Psoas muscle (tissue), 8 donors: ENCODE measurements around the gene VAC14. TPM values are rescaled to one million over a fixed set of nuclear protein-coding genes. Genes with fewer than 3 reads are reported as not detected.
A peak's percentile ranks its signal among the peaks of the same experiment; 100 is the strongest.

Source experiments
- ATAC-seq, 4 donors: fragments of 200-7000 bp; cut with Tn5 transposase; one replicate each; pipeline ENCODE4 v1.9.1; 2020; ENCODE audit warnings: moderate library complexity in 3 of 4, mild to moderate bottlenecking in 2 of 4
- DNase-seq, 2 donors: peaks; one replicate each; pipeline ENCODE4 v3.0.0-alpha.2; 2020
- H3K27ac ChIP-seq: fragments of 200-600 bp; one replicate; pipeline ENCODE4 v1.8.0; 2022
- H3K27me3 ChIP-seq, 3 donors: fragments of 200-600 bp in 1 of 3; one replicate each; pipeline versions ENCODE4 v1.6.1 to v1.8.0; 2013 to 2022; ENCODE audit warnings: low read length in 2 of 3, mild to moderate bottlenecking in 2 of 3, moderate library complexity in 1 of 3; ENCODE audit not compliant: insufficient read depth in 3 of 3
- H3K36me3 ChIP-seq, 2 donors: fragments of 200-600 bp in 1 of 2; one replicate each; pipeline versions ENCODE4 v1.6.1 to v1.8.0; 2013 to 2022; ENCODE audit warnings: low read depth in 1 of 2, mild to moderate bottlenecking in 1 of 2, moderate library complexity in 1 of 2; ENCODE audit not compliant: insufficient read depth in 1 of 2
- H3K4me1 ChIP-seq: fragments of 200-600 bp; one replicate; pipeline ENCODE4 v1.8.0; 2022
- H3K4me3 ChIP-seq: fragments of 200-600 bp; one replicate; pipeline ENCODE4 v1.8.0; 2022; ENCODE audit warnings: mild to moderate bottlenecking
- H3K9me3 ChIP-seq: fragments of 200-600 bp; one replicate; pipeline ENCODE4 v1.8.0; 2022
- CTCF ChIP-seq: fragments of 200-600 bp; IDR thresholded peaks from one replicate; pipeline ENCODE4 v1.8.0; 2022; ENCODE audit warnings: antibody characterized with exemption
- WGBS, 3 donors: extraction: QIAGEN DNeasy Blood & Tissue Kit; methylation state at CpG; one replicate each; pipeline versions ENCODE4 v1.1.6 to v1.1.7; 2013; 5-methylcytosine and 5-hydroxymethylcytosine counted together
- intact Hi-C, 2 donors: fragments of 100-400 bp; cut with DNase I; formaldehyde crosslinking; loops; one replicate each; pipeline versions ENCODE4 v1.11.0 to v1.14.2; 2022
- polyA plus RNA-seq, 3 donors: library from polyadenylated mRNA; stranded (reverse); fragments of 200-250 nt; gene quantifications; one replicate each; pipeline ENCODE4 v1.2.3, GENCODE V29; 2013
- total RNA-seq, 4 donors: library from RNA; stranded (reverse); fragmentation: NEBNext Ultra II Directional in 2 of 4; extraction: Animal tissue kit (Norgen Biotek cat#: 25700) in 2 of 4; gene quantifications; one replicate each; pipeline versions ENCODE4 v1.2.1 to v1.2.4, GENCODE V29; 2021 to 2023
- donor health status: healthy with polysubstance abuse.
- donor health status: DM: no; HTN: no; CAD: no; lungs with moderate emphysema.
- donor health status: Bipolar disorder and iron deficiency.
- donor health status: healthy.
- donor health status: DM: yes; HTN: yes; CAD: no.
- donor health status: DM: no; HTN: no; CAD: no.
- donor health status: DM: no; HTN: no; CAD: no.
- donor health status: DM: yes; HTN: yes; CAD: no.

The VAC14 gene
- total and polyA plus RNA-seq, 7 donors: 19.9 to 24.3 (median 23.0) TPM

- WGBS, 3 donors: 58 to 67% (median 67%) methylated on average over 17 to 18 of the region's 18 CpGs
- H3K4me3 ChIP-seq: no peak overlapping the region
- H3K9me3 ChIP-seq: no peaks in the 10 kb centered on the region
- H3K27me3 ChIP-seq: no peaks in the 10 kb centered on the region
- H3K4me1 ChIP-seq: peaks cover 38% of the 10 kb centered on the region
- intact Hi-C loops: loop anchor here (2.0 to 5.0 kb wide), 3 partner anchors 58 to 92 kb away; no protein-coding TSS in a partner anchor
- no peak for ATAC-seq
- no peak for TF ChIP-seq CTCF
- peak; percentile 28 to 60 for DNase-seq
- H3K27ac ChIP-seq: peak overlapping the region; percentile 61
- peaks cover 4 to 63% of the 10 kb centered on the region in 2 donors for H3K36me3 ChIP-seq
These were observed 120.2 kb downstream of the VAC14 start for GRCh38 chr16:70680495-70681381.

GRCh38 chr16:70679671-70680494 is 121.1 kb downstream of the VAC14 start:
- peak; percentile 47 to 72 for DNase-seq
- 68 to 83% (median 73%) methylated on average over 47 to 80 of the region's 80 CpGs for WGBS, 3 donors

DNA sequence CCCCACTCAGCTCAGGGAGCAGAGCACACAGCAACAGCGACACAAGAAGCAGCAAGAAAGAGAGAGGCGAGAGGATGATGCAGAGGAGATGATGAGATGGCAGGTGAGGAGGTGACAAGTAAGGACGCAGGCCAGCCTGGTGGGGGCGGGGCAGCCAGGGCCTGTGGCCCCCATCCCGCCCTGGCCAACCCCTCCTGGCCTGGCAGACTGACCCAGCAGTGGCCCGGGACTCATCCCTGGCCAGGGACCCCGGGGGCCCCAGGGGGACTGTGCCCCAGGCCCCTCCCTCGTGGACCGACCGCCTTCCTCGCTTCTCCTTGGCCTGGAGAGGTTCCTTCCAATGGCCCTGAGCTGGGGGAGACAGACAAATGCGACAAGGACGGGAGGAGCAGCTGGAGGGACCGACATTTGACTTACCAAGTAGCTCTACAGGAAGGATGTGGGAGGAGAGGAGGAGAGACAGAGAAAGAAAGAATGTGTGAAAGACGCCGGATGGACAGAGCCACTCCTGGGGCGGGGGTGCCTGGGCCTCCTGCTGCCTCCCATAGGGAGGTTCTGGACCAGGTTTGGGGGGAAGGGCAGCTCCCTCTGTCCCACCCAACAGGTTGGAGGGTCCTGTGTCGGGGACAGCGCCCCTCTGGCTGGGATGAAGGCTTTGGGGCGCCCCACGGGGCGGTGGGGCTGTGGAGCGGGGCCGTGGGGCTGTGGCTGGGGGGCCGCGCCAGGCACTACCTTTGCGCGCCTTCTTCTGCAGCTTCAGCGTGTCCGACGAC is 121.9 kb downstream of the VAC14 start:
- intact Hi-C loops: no loop called here
- H3K4me3 ChIP-seq: no peak overlapping the region
- H3K9me3 ChIP-seq: no peaks in the 10 kb centered on the region
- DNase-seq (peak; percentile 16 to 46), ATAC-seq (no peak)
- no peak for TF ChIP-seq CTCF
- H3K27ac ChIP-seq: no peak overlapping the region
- H3K36me3 ChIP-seq: peaks cover 8 to 79% of the 10 kb centered on the region in 2 donors
- WGBS, 3 donors: 86 to 88% (median 86%) methylated on average over 29 to 31 of the region's 31 CpGs
- H3K4me1 ChIP-seq: peaks cover 31% of the 10 kb centered on the region
- H3K27me3 ChIP-seq: no peaks in the 10 kb centered on the region

More at GRCh38 chr16:70679671-70680494, 121.1 kb downstream of the VAC14 start:
- H3K36me3 ChIP-seq: peaks cover 4 to 71% of the 10 kb centered on the region in 2 donors
- no peaks in the 10 kb centered on the region for H3K27me3 ChIP-seq
- intact Hi-C loops: loop anchor here (2.0 to 5.0 kb wide), 3 partner anchors 59 to 92 kb away; no protein-coding TSS in a partner anchor
- ATAC-seq: peak; percentile 57 to 68 (median 60)
- no peaks in the 10 kb centered on the region for H3K9me3 ChIP-seq
- H3K27ac ChIP-seq: peak overlapping the region; percentile 61
- TF ChIP-seq CTCF: peak; percentile 58
- H3K4me3 ChIP-seq: no peak overlapping the region
- H3K4me1 ChIP-seq: peaks cover 38% of the 10 kb centered on the region

DNA sequence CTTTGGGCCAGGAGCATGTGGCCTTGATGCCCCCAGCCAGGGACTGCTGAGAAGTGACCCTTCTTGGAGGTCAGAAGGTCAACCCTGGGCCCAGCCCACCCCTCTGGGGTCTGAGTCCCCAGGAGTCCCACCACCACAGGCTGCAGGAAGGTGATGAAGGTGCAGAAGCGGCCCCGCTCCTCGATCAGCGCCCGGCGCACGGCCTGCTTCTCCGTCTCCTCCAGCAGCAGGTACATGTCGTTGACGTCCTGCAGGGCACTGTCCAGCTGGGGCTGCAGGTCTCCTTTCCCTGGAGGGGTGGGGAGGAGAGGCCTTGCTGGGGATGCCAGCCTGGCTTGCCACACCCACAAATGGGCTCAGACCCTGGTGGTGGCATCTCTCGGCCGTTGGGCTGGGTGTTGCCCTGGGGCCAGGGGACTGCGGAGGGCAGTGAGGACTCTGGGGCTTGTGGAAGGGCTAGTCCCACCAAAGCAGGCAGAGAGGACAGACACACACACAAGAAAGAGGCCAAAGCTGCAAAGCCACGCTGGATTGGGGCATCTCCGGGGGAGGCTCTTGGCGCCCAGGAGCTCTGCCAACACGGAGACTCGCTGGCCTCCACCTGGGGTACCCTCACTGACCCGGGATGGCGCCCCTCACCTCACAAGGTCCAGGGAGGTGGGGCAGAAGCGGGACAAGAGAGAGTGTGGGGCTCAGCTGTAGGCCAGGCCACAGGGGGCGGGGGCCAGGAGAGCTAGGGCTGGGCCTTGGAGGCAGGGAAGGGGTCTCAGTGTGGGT is 122.6 kb downstream of the VAC14 start:
- intact Hi-C loops: no loop called here
- no peak overlapping the region for H3K4me3 ChIP-seq
- no peak for ATAC-seq
- no peak for TF ChIP-seq CTCF
- H3K36me3 ChIP-seq: peaks cover 8 to 83% of the 10 kb centered on the region in 2 donors
- H3K4me1 ChIP-seq: peaks cover 23% of the 10 kb centered on the region
- peak; percentile 20 to 49 for DNase-seq
- no peaks in the 10 kb centered on the region for H3K27me3 ChIP-seq
- no peak overlapping the region for H3K27ac ChIP-seq
- H3K9me3 ChIP-seq: no peaks in the 10 kb centered on the region
- WGBS, 3 donors: 90 to 91% (median 91%) methylated on average over 22 of the region's 22 CpGs
